Neural progenitor cell (in vitro differentiated cells): Measurements from ENCODE around the gene BRI3BP.
A peak's percentile ranks its signal among the peaks of the same experiment; 100 is the strongest.

ENCODE experiments used
- CTCF ChIP-seq: fragments of 200-600 bp; sonication (generic); IDR thresholded peaks from 2 replicates; pipeline ENCODE4 v1.5.1; 2017; ENCODE audit warnings: antibody characterized with exemption, mild to moderate bottlenecking
- EZH2phosphoT487 ChIP-seq: fragments of 200-600 bp; sonication (generic); IDR thresholded peaks from 2 replicates; pipeline ENCODE4 v1.6.1; 2017; ENCODE audit warnings: antibody characterized with exemption

- TF ChIP-seq CTCF = peak; percentile 44
- no peak for TF ChIP-seq EZH2phosphoT487
Measured at GRCh38 chr12:125070112-125070511, 76.7 kb downstream of the BRI3BP start.
